Measurements from ENCODE around the gene LIN7A. TPM values are rescaled to one million over a fixed set of nuclear protein-coding genes. Genes with fewer than 3 reads are reported as not detected.

The LIN7A gene
- total RNA-seq, 6 donors from 2014 or later, result 7.9 to 32.5 (median 13.8) TPM

DNA sequence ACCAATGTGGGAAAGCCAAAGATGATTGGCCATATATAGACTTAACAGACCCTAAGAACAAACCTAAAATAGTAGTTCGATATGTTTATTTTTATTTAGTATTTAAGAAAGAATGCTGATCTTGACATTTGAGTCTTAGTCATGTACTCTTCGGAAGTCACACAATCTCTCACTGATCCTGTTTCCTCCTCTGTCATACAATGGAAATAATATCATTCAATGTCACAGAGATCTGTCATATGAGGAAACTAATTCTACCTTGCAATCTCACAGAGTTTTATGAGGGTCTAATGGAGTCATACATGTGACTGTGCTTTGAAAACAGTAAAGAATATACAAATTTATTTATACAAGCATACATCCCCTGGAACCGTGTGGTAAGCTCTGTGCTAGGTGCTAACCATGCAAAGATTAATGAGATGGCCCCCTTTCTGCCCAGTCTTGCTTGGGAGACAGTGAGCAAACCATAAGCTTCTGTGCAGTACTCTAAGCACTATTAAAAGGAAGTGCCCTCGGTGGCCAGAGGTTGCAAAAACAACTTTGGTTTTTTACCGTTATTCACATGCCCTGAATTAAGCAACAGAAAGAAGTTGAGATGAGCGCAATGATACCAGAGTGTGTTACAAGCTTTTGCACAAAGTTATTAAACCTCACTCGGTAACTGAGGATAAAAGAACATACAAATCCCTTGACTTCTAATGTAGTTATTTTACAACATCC lies 1.7 kb upstream of the LIN7A start:
- Histone ChIP-seq H3K36me3 (no peaks in the 10 kb centered on the region), H3K4me1 (peaks cover 0 to 22% (median 2%) of the 10 kb centered on the region in 4 donors), H3K27me3 (peaks cover 0 to 3% (median 0%) of the 10 kb centered on the region in 4 donors), H3K9me3 (no peaks in the 10 kb centered on the region), H3K4me3 (no peak overlapping the region), H3K27ac (peak overlapping the region in 3 of 4 donors; percentile 39 to 92 (median 74))
- DNase-seq, result peak in 1 of 2 donors; percentile 36
- WGBS, 2 donors, result 37 to 48% methylated on average over 7 of the region's 7 CpGs
- ATAC-seq (ENCODE audit: low FRiP score in 2 of 2), result peak in 1 of 2 donors; percentile 13
- TF ChIP-seq EP300 (IDR thresholded peaks at IDR 0.05) (no peak), CTCF (IDR thresholded peaks at IDR 0.05) (no peak), POLR2A (IDR thresholded peaks at IDR 0.05) (no peak), POLR2AphosphoS5 (IDR thresholded peaks at IDR 0.05) (no peak)

GRCh38 chr12:80938397-80938796 lies 663 bp upstream of the LIN7A start:
- peaks cover 0 to 3% (median 0%) of the 10 kb centered on the region in 4 donors for H3K27me3 ChIP-seq
- peak overlapping the region in 3 of 4 donors; percentile 55 to 79 (median 68) for H3K4me3 ChIP-seq
- DNase-seq, result no peak
- peak overlapping the region in 3 of 4 donors; percentile 10 to 92 (median 74) for H3K27ac ChIP-seq
- no peak for ATAC-seq (ENCODE audit: low FRiP score in 2 of 2)
- H3K9me3 ChIP-seq, result no peaks in the 10 kb centered on the region
- WGBS, 2 donors, result 47 to 53% methylated on average over 7 of the region's 7 CpGs
- TF ChIP-seq EP300 (IDR thresholded peaks at IDR 0.05) (no peak), CTCF (IDR thresholded peaks at IDR 0.05) (no peak), POLR2AphosphoS5 (IDR thresholded peaks at IDR 0.05) (no peak), POLR2A (IDR thresholded peaks at IDR 0.05) (no peak)
- H3K4me1 ChIP-seq, result peaks cover 0 to 22% (median 2%) of the 10 kb centered on the region in 4 donors
- no peaks in the 10 kb centered on the region for H3K36me3 ChIP-seq

- peak; percentile 55 to 88 for DNase-seq
- Histone ChIP-seq H3K9me3 (no peaks in the 10 kb centered on the region), H3K4me3 (peak overlapping the region; percentile 55 to 79 (median 62)), H3K27me3 (peaks cover 0 to 3% (median 0%) of the 10 kb centered on the region in 4 donors), H3K4me1 (peaks cover 0 to 22% (median 2%) of the 10 kb centered on the region in 4 donors), H3K36me3 (no peaks in the 10 kb centered on the region), H3K27ac (peak overlapping the region; percentile 83 to 92 (median 90))
- peak; percentile 79 to 84 for ATAC-seq (ENCODE audit: low FRiP score in 2 of 2)
- WGBS, 2 donors, result 0 to 1% methylated on average over 18 to 35 of the region's 67 CpGs
- TF ChIP-seq POLR2AphosphoS5 (IDR thresholded peaks at IDR 0.05), result no peak
- TF ChIP-seq POLR2A (IDR thresholded peaks at IDR 0.05), result peak in 1 of 4 donors; percentile 7
- TF ChIP-seq EP300 (IDR thresholded peaks at IDR 0.05), result no peak
These were observed 918 bp downstream of the LIN7A start for GRCh38 chr12:80936642-80937390.

- no peak for ATAC-seq (ENCODE audit: low FRiP score in 2 of 2)
- H3K9me3 ChIP-seq, result no peaks in the 10 kb centered on the region
- TF ChIP-seq EP300 (IDR thresholded peaks at IDR 0.05), result no peak
- WGBS, 2 donors, result 2 to 4% methylated on average over 11 of the region's 11 CpGs
- no peaks in the 10 kb centered on the region for H3K36me3 ChIP-seq
- peaks cover 0 to 22% (median 2%) of the 10 kb centered on the region in 4 donors for H3K4me1 ChIP-seq
- DNase-seq, result no peak
- H3K27ac ChIP-seq, result peak overlapping the region; percentile 83 to 92 (median 90)
- H3K4me3 ChIP-seq, result peak overlapping the region; percentile 55 to 79 (median 62)
- H3K27me3 ChIP-seq, result peaks cover 0 to 3% (median 0%) of the 10 kb centered on the region in 4 donors
These were observed 1.4 kb downstream of the LIN7A start for GRCh38 chr12:80936353-80936641.

DNA sequence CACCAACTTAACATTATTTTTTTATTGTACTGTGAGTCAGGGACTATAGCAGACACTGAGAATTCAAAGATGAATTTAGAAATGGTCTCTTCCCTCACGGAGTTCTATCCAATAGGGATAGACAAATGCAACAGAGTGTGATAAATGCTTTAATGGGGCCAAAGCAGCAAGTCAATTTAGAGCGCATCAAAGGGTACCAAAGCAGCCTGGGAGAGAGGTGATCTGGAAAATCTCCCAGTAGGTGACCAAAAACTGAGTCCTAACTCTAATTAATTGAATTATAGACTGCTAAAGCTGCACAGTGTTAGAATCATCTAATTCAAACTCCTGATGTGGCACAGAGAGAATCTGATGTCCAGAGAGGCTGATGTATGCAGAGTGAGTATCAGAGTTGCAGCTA lies 2.6 kb downstream of the LIN7A start:
- TF ChIP-seq EP300 (IDR thresholded peaks at IDR 0.05) (no peak), POLR2A (IDR thresholded peaks at IDR 0.05) (no peak), CTCF (IDR thresholded peaks at IDR 0.05) (no peak), POLR2AphosphoS5 (IDR thresholded peaks at IDR 0.05) (no peak)
- no peak for ATAC-seq (ENCODE audit: low FRiP score in 2 of 2)

More for the DNA sequence above, 2.6 kb downstream of the LIN7A start:
- no peak overlapping the region for H3K4me3 ChIP-seq
- no peaks in the 10 kb centered on the region for H3K9me3 ChIP-seq
- 78 to 93% methylated on average over 2 of the region's 2 CpGs for WGBS, 2 donors
- no peaks in the 10 kb centered on the region for H3K36me3 ChIP-seq
- no peak overlapping the region for H3K27ac ChIP-seq
- H3K27me3 ChIP-seq, result peaks cover 0 to 3% (median 0%) of the 10 kb centered on the region in 4 donors
- DNase-seq, result no peak
- H3K4me1 ChIP-seq, result peaks cover 0 to 22% (median 2%) of the 10 kb centered on the region in 4 donors

Data from upper lobe of left lung (tissue), 6 donors.